Effector memory CD4-positive, alpha-beta T cell (primary cell): Measurements from ENCODE around the gene CTCF.

Source experiments
- DNase-seq, 3 donors: peaks; one replicate each; pipeline ENCODE4 v3.0.0-alpha.2; 2020
- H3K27ac ChIP-seq: 2 replicates; pipeline ENCODE4 v1.7.0; 2013; ENCODE audit warnings: mild to moderate bottlenecking, low read length, moderate library complexity; ENCODE audit not compliant: insufficient read depth, poor library complexity, severe bottlenecking
- H3K27me3 ChIP-seq: replicated peaks from 2 replicates; pipeline ENCODE4 v1.7.0; 2013; ENCODE audit warnings: mild to moderate bottlenecking, low read length; ENCODE audit not compliant: insufficient read depth, control insufficient read depth, poor library complexity, severe bottlenecking
- H3K36me3 ChIP-seq: 2 replicates; pipeline ENCODE4 v1.7.0; 2013; ENCODE audit warnings: mild to moderate bottlenecking, low read length, moderate library complexity; ENCODE audit not compliant: control insufficient read depth, insufficient read depth
- H3K4me1 ChIP-seq: 2 replicates; pipeline ENCODE4 v1.7.0; 2013; ENCODE audit warnings: low read length, mild to moderate bottlenecking; ENCODE audit not compliant: control insufficient read depth, insufficient read depth, poor library complexity, severe bottlenecking
- H3K4me3 ChIP-seq: 2 replicates; pipeline ENCODE4 v1.7.0; 2013; ENCODE audit warnings: low read length, low read depth, mild to moderate bottlenecking; ENCODE audit not compliant: insufficient read depth, poor library complexity, severe bottlenecking
- H3K9me3 ChIP-seq: 2 replicates; pipeline ENCODE4 v1.7.0; 2013; ENCODE audit warnings: mild to moderate bottlenecking, low read length, moderate library complexity; ENCODE audit not compliant: control insufficient read depth

The CTCF gene

GRCh38 chr16:67534431-67534830, 27.9 kb upstream of the CTCF start:
- Histone ChIP-seq H3K36me3 (no peaks in the 10 kb centered on the region), H3K4me1 (peaks cover 28% of the 10 kb centered on the region), H3K9me3 (no peaks in the 10 kb centered on the region), H3K4me3 (no peak overlapping the region), H3K27ac (no peak overlapping the region), H3K27me3 (peaks cover 11% of the 10 kb centered on the region)
- DNase-seq, result no peak

DNA sequence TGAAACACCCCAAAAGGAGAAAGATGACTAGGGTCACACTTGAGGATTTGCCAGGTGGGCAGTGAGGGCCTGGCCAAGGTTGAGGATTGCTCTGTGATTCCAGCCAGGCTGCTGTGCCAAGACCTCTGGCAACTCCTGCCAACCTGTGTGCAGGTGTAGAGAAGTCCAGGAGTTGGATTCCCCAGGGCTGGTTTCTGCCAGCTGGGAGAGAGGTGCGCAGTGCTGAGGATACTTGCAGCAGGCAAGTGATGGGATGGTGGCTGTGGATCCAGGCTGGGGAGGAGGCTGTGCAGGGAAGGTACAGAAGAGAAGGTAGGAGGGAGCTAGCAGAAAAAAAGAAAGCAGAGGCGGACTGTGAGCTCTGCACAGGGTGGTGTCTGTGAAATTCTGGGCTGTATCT, 27.1 kb upstream of the CTCF start:
- Histone ChIP-seq H3K9me3 (no peaks in the 10 kb centered on the region), H3K27ac (no peak overlapping the region), H3K4me1 (peaks cover 21% of the 10 kb centered on the region), H3K27me3 (peaks cover 4% of the 10 kb centered on the region), H3K36me3 (no peaks in the 10 kb centered on the region), H3K4me3 (no peak overlapping the region)
- no peak for DNase-seq

- Histone ChIP-seq H3K36me3 (no peaks in the 10 kb centered on the region), H3K27ac (peak overlapping the region; percentile 85), H3K4me3 (peak overlapping the region; percentile 84), H3K27me3 (no peaks in the 10 kb centered on the region), H3K4me1 (peaks cover 16% of the 10 kb centered on the region), H3K9me3 (no peaks in the 10 kb centered on the region)
- DNase-seq, result peak; percentile 33 to 51 (median 47)
Observed at GRCh38 chr16:67537270-67537635, 25.1 kb upstream of the CTCF start.

DNA sequence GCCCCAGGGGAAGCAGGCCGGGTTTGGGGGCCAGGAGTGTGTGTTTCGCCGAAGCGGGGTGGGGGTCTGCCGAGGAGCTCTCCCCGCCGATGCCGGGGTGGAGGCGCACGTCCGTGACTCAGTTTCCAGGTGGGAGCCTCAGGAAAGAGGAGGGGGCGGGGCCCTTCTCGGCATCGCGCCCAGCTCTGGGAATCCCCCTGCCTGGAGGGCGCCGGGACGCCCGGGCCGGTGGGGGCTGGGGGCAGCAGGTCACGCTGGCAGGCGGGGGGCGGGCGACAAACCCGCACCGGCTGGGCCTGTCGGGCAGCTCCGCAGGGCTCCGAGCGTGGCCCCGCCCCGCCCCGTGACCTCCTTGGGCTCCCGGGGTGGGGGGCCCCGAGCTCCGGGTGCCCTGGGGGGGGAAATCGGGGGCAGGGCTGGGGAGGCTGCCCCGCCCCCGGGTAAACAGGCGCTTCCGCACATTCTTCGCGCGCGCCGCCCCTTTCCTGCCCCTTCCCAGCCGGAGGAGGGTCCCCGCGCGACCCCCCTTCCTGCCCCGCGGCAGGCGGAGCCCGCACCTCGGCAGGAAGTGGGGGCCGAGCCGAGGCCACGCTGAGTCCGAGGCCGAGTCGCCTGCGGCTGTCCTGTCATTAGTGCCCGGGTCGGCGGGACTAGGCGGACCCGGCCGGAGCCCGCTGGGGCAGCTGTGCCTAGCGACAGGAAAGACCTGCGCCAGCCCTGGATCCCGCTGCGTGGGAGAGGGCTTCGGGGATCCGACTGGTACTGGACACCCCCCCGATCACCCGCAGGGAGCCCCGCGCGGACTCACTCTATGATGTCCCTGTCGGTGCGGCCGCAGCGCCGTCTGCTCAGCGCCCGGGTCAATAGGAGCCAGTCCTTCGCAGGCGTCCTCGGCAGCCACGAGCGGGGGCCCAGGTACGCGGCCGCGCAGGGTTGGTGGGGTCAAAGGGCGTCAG, 24.4 kb upstream of the CTCF start:
- Histone ChIP-seq H3K4me1 (peaks cover 22% of the 10 kb centered on the region), H3K27me3 (no peaks in the 10 kb centered on the region), H3K9me3 (no peaks in the 10 kb centered on the region), H3K27ac (peak overlapping the region; percentile 85), H3K36me3 (no peaks in the 10 kb centered on the region), H3K4me3 (peak overlapping the region; percentile 84)
- DNase-seq, result peak; percentile 70 to 76 (median 76)

- no peaks in the 10 kb centered on the region for H3K9me3 ChIP-seq
- H3K27me3 ChIP-seq, result no peaks in the 10 kb centered on the region
- peaks cover 24% of the 10 kb centered on the region for H3K4me1 ChIP-seq
- peak overlapping the region; percentile 85 for H3K27ac ChIP-seq
- DNase-seq, result no peak
- H3K4me3 ChIP-seq, result peak overlapping the region; percentile 84
- no peaks in the 10 kb centered on the region for H3K36me3 ChIP-seq
Observed at GRCh38 chr16:67538666-67539101, 23.6 kb upstream of the CTCF start.

DNA sequence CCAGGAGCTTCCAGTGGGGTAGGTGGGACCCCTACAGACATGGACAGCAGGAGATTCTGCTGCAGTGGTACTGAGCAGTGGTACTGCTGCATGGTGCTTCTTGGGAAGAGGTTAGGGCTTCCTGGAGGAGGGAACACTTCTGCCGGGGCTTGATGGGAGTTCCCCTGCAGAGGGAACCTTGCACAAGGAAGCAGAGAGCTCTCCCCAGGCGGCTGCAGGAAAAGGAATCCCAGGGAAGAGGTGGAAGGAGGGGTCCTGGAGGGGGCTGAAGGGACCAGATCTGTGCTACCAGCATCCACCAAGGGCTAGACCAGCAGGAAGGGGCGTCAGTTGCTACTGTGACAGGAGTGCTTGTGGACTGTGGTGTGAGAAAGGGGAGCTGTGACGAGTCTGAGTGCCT, 23.1 kb upstream of the CTCF start:
- H3K36me3 ChIP-seq, result no peaks in the 10 kb centered on the region
- H3K4me1 ChIP-seq, result peaks cover 24% of the 10 kb centered on the region
- peak overlapping the region; percentile 85 for H3K27ac ChIP-seq
- H3K9me3 ChIP-seq, result no peaks in the 10 kb centered on the region
- no peak overlapping the region for H3K4me3 ChIP-seq
- no peaks in the 10 kb centered on the region for H3K27me3 ChIP-seq
- no peak for DNase-seq

GRCh38 chr16:67539691-67540635, 22.4 kb upstream of the CTCF start:
- peak overlapping the region; percentile 12 for H3K27ac ChIP-seq
- no peak overlapping the region for H3K4me3 ChIP-seq
- peaks cover 24% of the 10 kb centered on the region for H3K4me1 ChIP-seq
- no peaks in the 10 kb centered on the region for H3K36me3 ChIP-seq
- H3K27me3 ChIP-seq, result no peaks in the 10 kb centered on the region
- DNase-seq, result no peak
- no peaks in the 10 kb centered on the region for H3K9me3 ChIP-seq

DNA sequence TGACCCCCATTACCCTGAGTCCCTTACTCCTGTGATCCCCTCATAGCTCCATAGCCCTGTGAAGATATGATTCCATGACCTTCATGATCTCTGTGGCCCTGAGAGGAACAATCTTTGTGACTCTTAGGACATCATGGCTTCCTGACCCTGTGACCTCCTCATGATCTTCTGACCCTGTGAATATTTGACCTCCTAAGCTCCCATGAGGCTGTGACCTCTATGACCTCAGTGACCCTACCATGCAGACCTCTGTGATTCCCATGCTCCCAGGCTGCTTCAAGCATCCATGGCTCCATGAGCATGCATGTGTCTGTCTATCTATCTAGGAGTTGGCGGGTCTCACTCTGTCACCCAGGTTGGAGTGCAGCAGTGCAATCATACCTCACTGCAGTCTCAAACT, 21.6 kb upstream of the CTCF start:
- Histone ChIP-seq H3K4me3 (no peak overlapping the region), H3K9me3 (no peaks in the 10 kb centered on the region), H3K27me3 (no peaks in the 10 kb centered on the region), H3K36me3 (no peaks in the 10 kb centered on the region), H3K4me1 (peaks cover 24% of the 10 kb centered on the region), H3K27ac (no peak overlapping the region)
- no peak for DNase-seq

GRCh38 chr16:67541391-67542263, 20.7 kb upstream of the CTCF start:
- Histone ChIP-seq H3K4me3 (no peak overlapping the region), H3K27me3 (no peaks in the 10 kb centered on the region), H3K36me3 (no peaks in the 10 kb centered on the region), H3K27ac (peak overlapping the region; percentile 29), H3K4me1 (peaks cover 25% of the 10 kb centered on the region), H3K9me3 (no peaks in the 10 kb centered on the region)
- no peak for DNase-seq
